Hippocampal formation (tissue), 2 donors: ENCODE data around the gene RPS26.
"Not testable (repeated sequence)": the region's sequence is repeated elsewhere in the genome, so short reads cannot be mapped to it uniquely, and the experiment has no call there.

Source experiments
- DNase-seq, 2 donors: peaks; one replicate each; lab custom pipeline; 2025; lab: John Stamatoyannopoulos, UW

RPS26 gene

GRCh38 chr12:56021889-56022497 is 19.7 kb upstream of the RPS26 start:
- DNase-seq: no peak

DNA sequence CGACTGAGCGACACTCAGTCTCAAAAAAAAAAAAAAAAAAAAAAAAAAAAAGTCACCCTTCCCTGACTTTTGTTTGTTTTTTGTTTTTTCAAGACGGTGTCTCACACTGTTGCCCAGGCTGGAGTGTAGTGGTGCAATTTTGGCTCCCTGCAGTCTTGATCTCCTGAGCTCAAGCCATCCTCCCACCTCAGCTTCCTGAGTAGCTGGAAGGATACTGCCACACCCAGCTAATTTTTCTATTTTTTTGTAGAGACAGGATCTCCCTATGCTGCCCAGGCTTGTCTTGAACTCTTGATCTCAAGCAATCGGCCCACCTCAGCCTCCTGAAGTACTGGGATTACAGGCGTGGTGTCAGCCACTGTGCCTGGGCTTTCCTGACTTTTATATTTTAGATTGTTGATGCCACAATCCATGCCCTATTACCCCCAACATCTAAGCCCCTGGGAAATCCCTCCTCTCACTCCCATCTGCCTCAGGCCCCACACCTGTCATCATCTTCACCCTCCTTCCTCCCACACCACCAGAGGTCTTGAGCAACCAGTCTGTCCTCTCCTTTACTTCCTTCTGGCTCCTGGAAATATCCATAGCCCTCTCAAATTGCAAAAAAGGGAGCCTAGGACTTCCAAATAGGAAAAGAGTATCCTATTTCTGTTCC is 13.1 kb upstream of the RPS26 start:
- no peak for DNase-seq

DNA sequence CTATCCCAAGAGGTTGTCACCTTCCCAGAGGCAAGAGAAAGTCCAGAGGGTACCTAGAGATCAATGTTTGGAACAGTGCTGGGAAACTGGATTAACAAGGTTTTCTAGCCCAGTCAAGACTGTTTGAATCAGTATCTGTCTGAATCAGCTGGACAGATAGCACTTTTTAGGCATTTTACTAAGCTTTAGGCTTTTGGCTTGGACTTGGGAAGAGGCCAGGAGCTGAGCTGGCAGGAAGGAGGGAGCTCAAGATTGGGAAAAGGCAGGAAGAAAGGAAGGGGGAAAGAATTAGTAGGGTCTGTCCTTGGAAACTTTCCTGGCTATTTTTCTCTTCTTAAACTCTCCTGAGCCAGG is 12.6 kb upstream of the RPS26 start:
- no peak for DNase-seq

- DNase-seq: peak in 1 of 2 donors; percentile 2
Observed at GRCh38 chr12:56029666-56030293, 11.9 kb upstream of the RPS26 start.

DNA sequence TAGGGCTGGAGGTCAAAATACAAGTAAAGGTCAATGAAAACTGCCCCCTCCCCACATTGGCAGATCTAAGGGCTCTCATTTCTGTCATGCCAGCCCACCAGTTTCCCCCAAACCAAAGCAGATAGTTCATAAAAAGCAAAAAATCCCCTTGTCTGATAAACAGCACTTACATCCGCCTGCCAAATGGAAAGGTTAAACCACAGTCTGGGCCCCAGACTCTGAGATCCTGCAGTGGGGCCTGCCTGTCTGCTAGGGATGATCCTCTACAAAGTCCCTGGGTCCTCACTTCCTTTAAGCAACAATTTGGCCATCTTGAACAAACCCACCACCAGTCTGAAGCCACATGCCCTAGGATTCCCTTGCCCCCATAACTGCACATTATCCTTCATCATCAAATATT is 9.7 kb upstream of the RPS26 start:
- DNase-seq: no peak

DNA sequence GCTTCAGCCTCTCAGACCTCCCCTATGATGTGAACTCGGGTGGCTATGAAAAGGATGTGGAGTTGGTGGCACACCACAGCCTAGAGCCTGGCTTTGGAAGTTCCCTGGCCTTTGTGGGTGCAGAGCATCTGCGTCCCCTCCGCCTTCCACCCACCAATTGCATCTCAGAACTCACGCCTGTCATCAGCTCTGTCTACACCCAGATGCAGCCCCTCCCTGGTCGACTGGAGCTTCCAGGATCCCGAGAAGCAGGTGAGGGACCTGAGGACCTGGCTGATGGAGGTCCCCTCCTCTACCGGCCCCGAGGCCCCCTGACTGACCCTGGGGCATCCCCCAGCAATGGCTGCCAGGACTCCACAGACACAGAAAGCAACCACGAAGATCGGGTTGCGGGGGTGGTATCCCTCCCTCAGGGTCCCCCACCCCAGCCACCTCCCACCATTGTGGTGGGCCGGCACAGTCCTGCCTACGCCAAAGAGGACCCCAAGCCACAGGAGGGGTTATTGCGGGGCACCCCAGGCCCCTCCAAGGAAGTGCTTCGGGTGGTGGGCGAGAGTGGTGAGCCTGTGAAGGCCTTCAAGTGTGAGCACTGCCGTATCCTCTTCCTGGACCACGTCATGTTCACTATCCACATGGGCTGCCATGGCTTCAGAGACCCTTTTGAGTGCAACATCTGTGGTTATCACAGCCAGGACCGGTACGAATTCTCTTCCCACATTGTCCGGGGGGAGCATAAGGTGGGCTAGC is 7.0 kb upstream of the RPS26 start:
- DNase-seq: no peak

GRCh38 chr12:56037161-56037560 is 4.6 kb upstream of the RPS26 start:
- DNase-seq: no peak

DNA sequence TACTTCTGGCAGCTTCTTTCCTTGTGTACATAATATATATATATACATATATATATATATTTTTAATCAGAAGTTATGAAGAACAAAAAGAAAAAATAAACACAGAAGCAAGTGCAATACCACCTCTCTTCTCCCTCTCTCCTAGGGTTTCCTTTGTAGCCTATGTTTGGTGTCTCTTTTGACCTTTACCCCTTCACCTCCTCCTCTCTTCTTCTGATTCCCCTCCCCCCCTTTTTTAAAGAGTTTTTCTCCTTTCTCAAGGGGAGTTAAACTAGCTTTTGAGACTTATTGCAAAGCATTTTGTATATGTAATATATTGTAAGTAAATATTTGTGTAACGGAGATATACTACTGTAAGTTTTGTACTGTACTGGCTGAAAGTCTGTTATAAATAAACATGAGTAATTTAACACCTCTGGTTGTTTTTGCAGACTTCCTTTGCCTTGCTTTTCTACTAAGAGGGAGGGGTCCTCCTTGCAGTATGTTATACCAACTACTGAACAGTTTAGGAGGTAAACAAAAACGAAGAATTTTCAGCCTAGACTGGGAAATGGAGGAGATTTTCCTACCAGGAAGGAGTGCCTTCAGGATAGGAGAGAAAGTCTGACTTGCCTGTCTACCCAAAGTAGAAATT is 3.6 kb upstream of the RPS26 start:
- DNase-seq: no peak

DNA sequence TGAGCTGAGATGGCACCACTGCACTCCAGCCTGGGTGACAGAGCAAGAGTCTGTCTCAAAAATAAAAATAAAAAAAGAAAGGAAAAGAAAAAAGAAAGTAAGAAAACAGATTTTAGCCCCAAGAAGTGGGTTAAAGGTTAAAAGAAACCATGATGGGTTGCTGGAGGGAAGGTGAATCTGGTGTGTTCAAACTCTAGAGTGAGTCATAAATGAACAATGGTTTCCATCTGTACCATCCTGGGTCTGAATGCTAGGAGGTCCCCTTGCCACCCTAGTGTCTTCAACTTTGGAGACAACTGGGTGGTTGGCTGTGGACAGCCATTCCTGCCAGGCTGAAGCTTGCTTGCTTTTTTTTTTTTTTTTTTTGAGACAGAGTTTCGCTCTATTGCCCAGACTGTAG is 1.6 kb upstream of the RPS26 start:
- no peak for DNase-seq

DNA sequence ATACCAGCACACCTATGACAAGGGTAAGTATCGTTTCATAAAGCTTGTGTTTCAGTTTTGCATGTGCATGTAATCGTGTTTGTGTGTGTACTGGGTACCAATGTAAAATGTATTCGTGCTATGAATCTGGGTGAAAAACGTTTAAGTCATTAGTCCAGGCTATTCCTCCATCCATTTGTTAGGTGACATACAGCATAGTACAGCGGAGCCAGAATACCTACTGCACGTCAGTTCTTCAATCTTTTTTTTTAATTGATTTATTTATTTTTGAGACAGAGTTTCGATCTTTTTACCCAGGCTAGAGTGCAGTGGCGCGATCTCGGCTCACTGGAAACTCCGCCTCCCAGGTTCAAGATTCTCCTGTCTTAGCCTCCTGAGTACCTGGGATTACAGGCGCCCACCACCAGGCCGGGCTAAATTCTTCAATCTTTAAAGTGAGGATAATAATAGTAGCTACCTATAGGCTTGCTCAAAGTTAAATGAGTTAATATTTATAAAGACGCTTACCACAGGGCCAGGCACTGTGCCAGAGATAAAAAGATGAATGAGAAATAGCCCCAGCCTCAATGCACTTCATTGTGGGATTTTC is 661 bp upstream of the RPS26 start:
- DNase-seq: no peak

DNA sequence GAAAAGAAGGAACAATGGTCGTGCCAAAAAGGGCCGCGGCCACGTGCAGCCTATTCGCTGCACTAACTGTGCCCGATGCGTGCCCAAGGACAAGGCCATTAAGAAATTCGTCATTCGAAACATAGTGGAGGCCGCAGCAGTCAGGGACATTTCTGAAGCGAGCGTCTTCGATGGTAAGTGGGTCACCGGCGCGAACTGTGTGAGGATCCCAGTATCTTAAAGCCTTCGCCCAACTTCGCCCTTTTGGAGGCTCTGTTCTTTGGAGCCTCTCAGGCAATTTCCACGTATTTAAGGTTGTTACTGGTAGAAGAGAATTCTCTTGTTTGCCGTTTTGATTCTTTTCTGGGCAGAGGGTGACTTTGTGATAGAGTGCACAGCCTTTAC is 704 bp downstream of the RPS26 start:
- DNase-seq: not testable (repeated sequence)

GRCh38 chr12:56042843-56043242 is 1.1 kb downstream of the RPS26 start:
- no peak for DNase-seq

- DNase-seq: no peak
Observed at GRCh38 chr12:56046027-56046780, 4.5 kb downstream of the RPS26 start.

DNA sequence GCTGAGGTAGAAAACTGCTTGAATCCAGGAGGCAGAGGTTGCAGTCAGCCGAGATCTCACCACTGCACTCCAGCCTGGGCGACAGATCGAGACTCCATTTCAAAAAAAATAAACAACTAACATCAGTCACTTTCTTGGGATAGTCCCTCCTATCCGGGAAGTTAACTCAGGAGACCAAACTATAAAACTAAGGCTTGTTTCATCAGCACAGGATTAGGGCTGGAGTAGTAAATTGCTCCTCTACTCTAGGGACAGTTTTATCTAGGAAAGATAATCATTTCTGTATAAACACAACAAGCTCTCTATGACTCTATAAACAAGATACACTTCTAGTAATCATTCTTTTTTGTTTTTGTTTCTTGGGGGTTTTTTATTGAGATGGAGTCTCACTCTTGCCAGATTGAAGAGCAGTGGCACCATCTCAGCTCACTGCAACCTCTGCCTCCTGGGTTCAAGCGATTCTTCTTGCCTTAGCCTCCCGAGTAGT is 11.7 kb downstream of the RPS26 start:
- DNase-seq: no peak

- not testable (repeated sequence) for DNase-seq
Observed at GRCh38 chr12:56059964-56060363, 18.2 kb downstream of the RPS26 start.

GRCh38 chr12:56061982-56062381 is 20.3 kb downstream of the RPS26 start:
- no peak for DNase-seq

DNA sequence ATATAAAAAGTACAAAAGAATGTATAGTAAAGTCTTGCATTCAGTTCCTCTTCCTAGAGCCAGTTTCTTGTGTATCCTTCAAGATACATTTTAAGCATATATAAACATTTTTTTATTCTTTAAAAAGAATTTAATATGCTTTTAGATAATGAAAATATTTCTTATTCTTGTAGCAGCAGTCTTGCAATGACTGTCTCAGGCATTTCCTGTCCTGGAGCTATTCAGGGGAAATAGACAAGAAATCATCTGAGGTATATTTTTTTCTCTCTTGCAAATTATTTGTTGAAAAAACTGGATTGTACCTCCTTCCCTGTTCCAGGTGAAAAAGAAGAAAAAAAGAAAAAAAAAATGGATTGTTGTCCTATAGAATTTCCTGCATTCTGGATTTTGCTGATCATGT is 21.3 kb downstream of the RPS26 start:
- no peak for DNase-seq

DNA sequence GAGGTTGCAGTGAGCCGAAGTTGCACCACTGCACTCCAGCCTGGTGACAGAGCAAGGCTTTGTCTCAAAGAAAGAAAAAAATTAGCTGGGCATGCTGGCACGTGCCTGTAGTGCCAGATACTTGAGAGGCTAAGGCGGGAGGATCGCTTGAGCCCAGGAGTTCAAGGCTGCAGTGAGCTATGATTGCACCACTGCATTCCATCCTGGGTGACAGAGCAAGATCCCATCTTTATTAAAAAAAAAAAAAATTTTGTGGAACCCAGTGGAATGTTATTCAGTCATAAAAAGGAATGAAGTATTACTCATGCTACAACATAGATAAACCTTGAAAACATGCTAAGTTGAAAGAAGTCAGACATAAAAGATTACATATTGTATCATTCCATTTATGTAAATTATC is 29.9 kb downstream of the RPS26 start:
- DNase-seq: no peak

DNA sequence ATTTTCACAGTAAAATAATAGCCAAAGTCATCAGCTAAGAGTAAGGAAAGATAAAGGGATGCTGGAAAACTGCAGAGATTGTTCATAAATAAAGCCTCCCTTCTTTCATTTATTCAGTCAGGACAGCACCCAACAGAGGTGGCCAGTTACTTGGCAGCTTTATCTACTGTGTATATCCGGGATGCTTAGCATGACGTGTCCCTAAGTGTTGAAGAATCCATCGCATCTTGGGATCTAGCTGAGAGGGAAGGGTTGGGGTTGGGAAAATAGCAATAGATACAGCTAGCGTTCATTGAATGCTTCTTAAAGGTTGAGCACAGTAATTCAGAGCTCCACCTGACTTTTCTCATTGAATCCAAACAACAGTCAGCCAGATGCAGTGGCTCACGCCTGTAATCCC is 32.7 kb downstream of the RPS26 start:
- DNase-seq: no peak

- not testable (repeated sequence) for DNase-seq
Observed at GRCh38 chr12:56077966-56078365, 36.2 kb downstream of the RPS26 start.

DNA sequence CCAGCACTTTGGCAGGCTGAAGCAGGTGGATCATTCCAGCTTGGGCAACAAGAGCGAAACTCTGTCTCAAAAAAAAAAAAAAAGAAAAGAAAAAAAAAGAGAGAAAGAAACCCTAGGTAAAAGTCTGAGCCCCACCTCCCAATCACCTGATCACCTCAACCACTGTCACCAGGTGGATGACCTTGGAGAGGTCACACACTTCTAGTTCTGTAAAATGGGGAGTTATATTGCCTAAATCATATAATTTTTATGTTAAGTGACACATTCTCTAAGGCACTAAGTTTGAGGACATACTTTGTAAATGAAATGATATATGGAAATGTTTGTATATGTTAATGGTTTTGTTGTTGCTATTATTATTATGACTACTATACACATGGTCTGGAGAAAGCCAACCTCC is 36.7 kb downstream of the RPS26 start:
- DNase-seq: no peak
